ENCODE measurements around the gene C1orf159.

Gene C1orf159

GRCh38 chr1:1115786-1116700 is at the start of gene C1orf159:
Gene C1orf159, minus strand, starts transcription at chr1:1116089. Its CDS starts 24,546 bp downstream, at chr1:1091543.
- Histone ChIP-seq H3K27me3 (ENCODE audit: low read depth) (peaks cover 5% of the 10 kb centered on the region), H3K4me1 (no peaks in the 10 kb centered on the region), H3K36me3 (replicated peaks) (no peaks in the 10 kb centered on the region), H3K4me3 (peak within 1 kb of the TSS; percentile 85), H3K9me3 (no peaks in the 10 kb centered on the region)
- peak; percentile 97 to 99 for DNase-seq (ENCODE audit: low spot score in 2 of 2)
- in situ Hi-C loops (cut with MboI; ENCODE audit: low sequenced_read_pairs): loop anchor here (10.0 kb wide), 1 partner anchor 189 kb away; the partner anchor contains the start of genes ACAP3 and PUSL1

GRCh38 chr1:1165485-1165884 is 49.6 kb upstream of the C1orf159 start:
- H3K4me1 ChIP-seq: no peaks in the 10 kb centered on the region
- in situ Hi-C loops (cut with MboI; ENCODE audit: low sequenced_read_pairs): no loop called here
- H3K4me3 ChIP-seq: no peak overlapping the region
- H3K9me3 ChIP-seq: no peaks in the 10 kb centered on the region
- H3K36me3 ChIP-seq (replicated peaks): no peaks in the 10 kb centered on the region
- H3K27me3 ChIP-seq (ENCODE audit: low read depth): peaks cover 23% of the 10 kb centered on the region
- DNase-seq (ENCODE audit: low spot score in 2 of 2): no peak

- peaks cover 17% of the 10 kb centered on the region for H3K27me3 ChIP-seq (ENCODE audit: low read depth)
- H3K9me3 ChIP-seq: no peaks in the 10 kb centered on the region
- no peaks in the 10 kb centered on the region for H3K36me3 ChIP-seq (replicated peaks)
- H3K4me3 ChIP-seq: no peak overlapping the region
- no peaks in the 10 kb centered on the region for H3K4me1 ChIP-seq
- no peak for DNase-seq (ENCODE audit: low spot score in 2 of 2)
- in situ Hi-C loops (cut with MboI; ENCODE audit: low sequenced_read_pairs): no loop called here
Observed at GRCh38 chr1:1164701-1165451, 49.0 kb upstream of the C1orf159 start.

GRCh38 chr1:1164361-1164700 is 48.4 kb upstream of the C1orf159 start:
- H3K36me3 ChIP-seq (replicated peaks): no peaks in the 10 kb centered on the region
- peaks cover 12% of the 10 kb centered on the region for H3K27me3 ChIP-seq (ENCODE audit: low read depth)
- in situ Hi-C loops (cut with MboI; ENCODE audit: low sequenced_read_pairs): no loop called here
- DNase-seq (ENCODE audit: low spot score in 2 of 2): no peak
- H3K4me1 ChIP-seq: no peaks in the 10 kb centered on the region
- no peaks in the 10 kb centered on the region for H3K9me3 ChIP-seq
- H3K4me3 ChIP-seq: no peak overlapping the region

- no peaks in the 10 kb centered on the region for H3K9me3 ChIP-seq
- DNase-seq (ENCODE audit: low spot score in 2 of 2): no peak
- no peak overlapping the region for H3K4me3 ChIP-seq
- no peaks in the 10 kb centered on the region for H3K36me3 ChIP-seq (replicated peaks)
- no peaks in the 10 kb centered on the region for H3K4me1 ChIP-seq
- peaks cover 4% of the 10 kb centered on the region for H3K27me3 ChIP-seq (ENCODE audit: low read depth)
- in situ Hi-C loops (cut with MboI; ENCODE audit: low sequenced_read_pairs): no loop called here
Observed at GRCh38 chr1:1163538-1164070, 47.7 kb upstream of the C1orf159 start.

GRCh38 chr1:1162597-1163537 is 47.0 kb upstream of the C1orf159 start:
- no peaks in the 10 kb centered on the region for H3K9me3 ChIP-seq
- no peak overlapping the region for H3K4me3 ChIP-seq
- no peak for DNase-seq (ENCODE audit: low spot score in 2 of 2)
- in situ Hi-C loops (cut with MboI; ENCODE audit: low sequenced_read_pairs): no loop called here
- no peaks in the 10 kb centered on the region for H3K36me3 ChIP-seq (replicated peaks)
- no peaks in the 10 kb centered on the region for H3K4me1 ChIP-seq
- no peaks in the 10 kb centered on the region for H3K27me3 ChIP-seq (ENCODE audit: low read depth)

- in situ Hi-C loops (cut with MboI; ENCODE audit: low sequenced_read_pairs): no loop called here
- Histone ChIP-seq H3K27me3 (ENCODE audit: low read depth) (no peaks in the 10 kb centered on the region), H3K4me1 (no peaks in the 10 kb centered on the region), H3K4me3 (no peak overlapping the region), H3K36me3 (replicated peaks) (no peaks in the 10 kb centered on the region), H3K9me3 (no peaks in the 10 kb centered on the region)
- DNase-seq (ENCODE audit: low spot score in 2 of 2): no peak
Observed at GRCh38 chr1:1161683-1162079, 45.8 kb upstream of the C1orf159 start.

GRCh38 chr1:1161078-1161682 is 45.3 kb upstream of the C1orf159 start:
- Histone ChIP-seq H3K4me1 (no peaks in the 10 kb centered on the region), H3K4me3 (no peak overlapping the region), H3K9me3 (no peaks in the 10 kb centered on the region), H3K36me3 (replicated peaks) (no peaks in the 10 kb centered on the region), H3K27me3 (ENCODE audit: low read depth) (no peaks in the 10 kb centered on the region)
- DNase-seq (ENCODE audit: low spot score in 2 of 2): no peak
- in situ Hi-C loops (cut with MboI; ENCODE audit: low sequenced_read_pairs): no loop called here

GRCh38 chr1:1160281-1160930 is 44.5 kb upstream of the C1orf159 start:
- no peaks in the 10 kb centered on the region for H3K9me3 ChIP-seq
- in situ Hi-C loops (cut with MboI; ENCODE audit: low sequenced_read_pairs): no loop called here
- H3K36me3 ChIP-seq (replicated peaks): no peaks in the 10 kb centered on the region
- no peaks in the 10 kb centered on the region for H3K27me3 ChIP-seq (ENCODE audit: low read depth)
- H3K4me3 ChIP-seq: no peak overlapping the region
- no peak for DNase-seq (ENCODE audit: low spot score in 2 of 2)
- peaks cover 1% of the 10 kb centered on the region; the same call in 1 of the 2 replicates for H3K4me1 ChIP-seq

GRCh38 chr1:1157914-1158710 is 42.2 kb upstream of the C1orf159 start:
- Histone ChIP-seq H3K27me3 (ENCODE audit: low read depth) (no peaks in the 10 kb centered on the region), H3K4me1 (peaks cover 4% of the 10 kb centered on the region; the same call in 1 of the 2 replicates), H3K4me3 (no peak overlapping the region), H3K9me3 (no peaks in the 10 kb centered on the region), H3K36me3 (replicated peaks) (no peaks in the 10 kb centered on the region)
- no peak for DNase-seq (ENCODE audit: low spot score in 2 of 2)
- in situ Hi-C loops (cut with MboI; ENCODE audit: low sequenced_read_pairs): no loop called here

GRCh38 chr1:1157426-1157913 is 41.6 kb upstream of the C1orf159 start:
- Histone ChIP-seq H3K4me1 (peaks cover 4% of the 10 kb centered on the region; the same call in 1 of the 2 replicates), H3K9me3 (no peaks in the 10 kb centered on the region), H3K36me3 (replicated peaks) (no peaks in the 10 kb centered on the region), H3K4me3 (no peak overlapping the region), H3K27me3 (ENCODE audit: low read depth) (no peaks in the 10 kb centered on the region)
- no peak for DNase-seq (ENCODE audit: low spot score in 2 of 2)
- in situ Hi-C loops (cut with MboI; ENCODE audit: low sequenced_read_pairs): no loop called here

- in situ Hi-C loops (cut with MboI; ENCODE audit: low sequenced_read_pairs): no loop called here
- Histone ChIP-seq H3K9me3 (no peaks in the 10 kb centered on the region), H3K4me1 (peaks cover 4% of the 10 kb centered on the region; the same call in 1 of the 2 replicates), H3K4me3 (no peak overlapping the region), H3K36me3 (replicated peaks) (no peaks in the 10 kb centered on the region), H3K27me3 (ENCODE audit: low read depth) (no peaks in the 10 kb centered on the region)
- no peak for DNase-seq (ENCODE audit: low spot score in 2 of 2)
Observed at GRCh38 chr1:1157033-1157365, 41.1 kb upstream of the C1orf159 start.
